ENCODE results near the gene PRR16.

DNA sequence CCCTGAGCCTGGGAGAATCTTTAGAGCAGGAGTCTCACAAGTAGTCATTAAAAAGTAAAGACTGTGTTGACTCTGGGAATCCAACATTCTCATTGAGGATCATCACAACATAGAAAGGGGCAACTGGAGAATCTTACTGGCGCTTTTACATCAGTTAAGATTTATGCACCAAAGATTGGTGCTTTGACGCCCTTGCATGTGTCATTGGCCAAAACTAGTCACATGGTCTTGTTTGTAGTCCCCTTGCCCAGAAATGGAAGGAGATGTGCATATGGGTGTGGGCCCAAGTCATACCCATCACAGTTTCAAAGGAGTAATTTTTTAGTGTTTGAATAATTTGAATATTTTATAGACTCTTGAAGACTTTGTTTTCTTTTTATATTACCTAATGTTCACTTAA lies 228.2 kb downstream of the PRR16 start:
- TF ChIP-seq EZH2 (IDR thresholded peaks at IDR 0.05; ENCODE audit: insufficient read depth, poor library complexity, severe bottlenecking) (no peak), EZH2phosphoT487 (IDR thresholded peaks at IDR 0.05; ENCODE audit: insufficient read depth, low read depth) (no peak)
